Prostate gland (tissue), 2 donors: ENCODE results near the gene TAAR1. TPM values are rescaled to one million over a fixed set of nuclear protein-coding genes. Genes with fewer than 3 reads are reported as not detected.
"Not testable (repeated sequence)": the region's sequence is repeated elsewhere in the genome, so short reads cannot be mapped to it uniquely, and the experiment has no call there.

Source experiments
- DNase-seq: peaks from one replicate; pipeline ENCODE4 v3.0.0-alpha.2; 2019; ENCODE audit warnings: low spot score
- H3K27ac ChIP-seq, 2 donors: fragments of 200-600 bp; sonication (generic); 2 replicates each; pipeline ENCODE4 v1.5.1; 2017 to 2019
- H3K27me3 ChIP-seq: fragments of 200-600 bp; sonication (generic); replicated peaks from 2 replicates; pipeline ENCODE4 v1.5.1; 2019; ENCODE audit not compliant: insufficient read depth
- H3K36me3 ChIP-seq, 2 donors: fragments of 200-600 bp; sonication (generic); 1 replicate in 1 of 2; 2 replicates in 1 of 2; pipeline versions ENCODE4 v1.5.1 to v1.8.1; 2017 to 2019
- H3K4me1 ChIP-seq: fragments of 200-600 bp; sonication (generic); replicated peaks from 2 replicates; pipeline ENCODE4 v1.5.1; 2019
- H3K4me3 ChIP-seq, 2 donors: fragments of 200-600 bp; sonication (generic); 2 replicates each; pipeline ENCODE4 v1.5.1; 2017 to 2019
- H3K9me3 ChIP-seq: fragments of 200-600 bp; sonication (generic); 2 replicates; pipeline ENCODE4 v1.5.1; 2017
- POLR2A ChIP-seq: fragments of 450-650 bp; IDR thresholded peaks from one replicate; pipeline ENCODE4 v1.6.1; 2016; ENCODE audit warnings: antibody characterized with exemption, mild to moderate bottlenecking
- POLR2AphosphoS5 ChIP-seq: sonication (generic); formaldehyde crosslinking; IDR thresholded peaks from one replicate; pipeline ENCODE4 v1.6.1; 2017; ENCODE audit warnings: antibody characterized with exemption
- WGBS: methylation state at CpG from one replicate; pipeline ENCODE4 v1.1.5; 2018; 5-methylcytosine and 5-hydroxymethylcytosine counted together
- intact Hi-C: fragments of 100-400 bp; cut with DNase I; formaldehyde crosslinking; loops from one replicate; pipeline ENCODE4 v1.14.2; 2022
- total RNA-seq, 2 donors: library from RNA; depleted of rRNA; stranded (reverse); fragments of >200 nt; gene quantifications; one replicate each; pipeline ENCODE4 v1.1.0, GENCODE V29; 2016
- TF ChIP-seq, protein P1 (sequence below), 4 experiments: fragments of 200-600 bp in 2 of 4; fragments of 450-650 bp in 2 of 4; sonication (generic) in 2 of 4; IDR thresholded peaks; 1 replicate in 3 of 4; 2 replicates in 1 of 4; pipeline ENCODE4 v1.5.1; 2016 to 2019; ENCODE audit warnings: antibody characterized with exemption in 4 of 4, mild to moderate bottlenecking in 2 of 4, moderate library complexity in 2 of 4

TAAR1 gene
- total RNA-seq, 2 donors from 2014 or later: not detected

DNA sequence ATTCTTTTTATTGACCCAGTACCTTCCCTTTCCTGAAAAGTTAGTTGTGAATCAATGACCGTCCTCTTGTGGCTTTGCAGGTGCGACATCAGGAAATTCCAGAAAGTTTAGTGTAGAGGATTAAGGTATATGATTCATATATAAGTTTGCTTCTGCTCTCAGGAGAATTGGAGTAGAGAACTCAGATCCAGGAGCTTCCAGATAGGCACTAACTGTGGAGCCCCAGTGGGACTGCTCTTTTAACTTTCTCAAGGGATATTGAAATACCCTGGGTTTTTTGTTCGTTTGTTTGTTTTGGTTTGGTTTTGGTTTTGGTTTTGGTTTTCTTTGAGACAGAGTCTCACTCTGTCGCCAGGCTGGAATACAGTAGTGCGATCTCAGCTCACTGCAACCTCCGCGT, 44.4 kb downstream of the TAAR1 start:
- WGBS: 85% methylated on average over 6 of the region's 7 CpGs
- H3K4me3 ChIP-seq: no peak overlapping the region
- intact Hi-C loops: no loop called here

DNA sequence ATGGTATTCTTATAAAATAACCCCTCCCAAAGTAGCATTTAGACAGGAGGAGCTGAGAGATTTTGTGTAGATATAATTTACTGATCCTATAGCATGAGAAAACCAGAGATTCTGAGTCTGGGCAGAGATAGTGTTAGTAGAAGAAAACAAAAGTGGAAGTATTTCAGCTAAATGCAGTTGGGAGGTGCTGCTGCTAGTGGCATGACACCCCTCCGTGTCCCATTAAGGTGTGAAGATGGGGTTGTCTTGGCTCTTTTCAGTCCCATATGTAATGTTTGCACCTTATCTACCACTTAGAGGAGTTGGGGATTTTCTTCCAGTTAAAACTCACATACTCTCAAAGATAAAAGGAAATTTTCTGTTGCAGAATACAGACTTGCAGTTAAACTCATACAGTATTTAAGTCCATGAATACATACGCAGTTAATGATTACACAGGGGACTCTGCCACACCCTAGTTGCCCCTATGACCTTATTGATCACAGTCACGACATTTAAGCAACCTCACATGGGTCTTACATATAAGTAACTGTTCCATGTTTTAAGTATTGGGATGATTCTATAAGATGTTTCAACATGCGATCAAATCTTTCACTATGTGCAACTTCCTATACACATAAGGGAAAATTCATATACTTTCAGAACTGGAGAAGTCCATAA, 46.4 kb downstream of the TAAR1 start:
- no peak overlapping the region for H3K27ac ChIP-seq
- H3K36me3 ChIP-seq: no peaks in the 10 kb centered on the region
- H3K27me3 ChIP-seq: no peaks in the 10 kb centered on the region
- no peak overlapping the region for H3K4me3 ChIP-seq
- H3K4me1 ChIP-seq: no peaks in the 10 kb centered on the region
- no peaks in the 10 kb centered on the region for H3K9me3 ChIP-seq
- no peak for TF ChIP-seq POLR2A
- no peak for TF ChIP-seq POLR2AphosphoS5
- TF ChIP-seq, protein P1, sequence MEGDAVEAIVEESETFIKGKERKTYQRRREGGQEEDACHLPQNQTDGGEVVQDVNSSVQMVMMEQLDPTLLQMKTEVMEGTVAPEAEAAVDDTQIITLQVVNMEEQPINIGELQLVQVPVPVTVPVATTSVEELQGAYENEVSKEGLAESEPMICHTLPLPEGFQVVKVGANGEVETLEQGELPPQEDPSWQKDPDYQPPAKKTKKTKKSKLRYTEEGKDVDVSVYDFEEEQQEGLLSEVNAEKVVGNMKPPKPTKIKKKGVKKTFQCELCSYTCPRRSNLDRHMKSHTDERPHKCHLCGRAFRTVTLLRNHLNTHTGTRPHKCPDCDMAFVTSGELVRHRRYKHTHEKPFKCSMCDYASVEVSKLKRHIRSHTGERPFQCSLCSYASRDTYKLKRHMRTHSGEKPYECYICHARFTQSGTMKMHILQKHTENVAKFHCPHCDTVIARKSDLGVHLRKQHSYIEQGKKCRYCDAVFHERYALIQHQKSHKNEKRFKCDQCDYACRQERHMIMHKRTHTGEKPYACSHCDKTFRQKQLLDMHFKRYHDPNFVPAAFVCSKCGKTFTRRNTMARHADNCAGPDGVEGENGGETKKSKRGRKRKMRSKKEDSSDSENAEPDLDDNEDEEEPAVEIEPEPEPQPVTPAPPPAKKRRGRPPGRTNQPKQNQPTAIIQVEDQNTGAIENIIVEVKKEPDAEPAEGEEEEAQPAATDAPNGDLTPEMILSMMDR (IDR thresholded peaks at IDR 0.05): no peak
- intact Hi-C loops: no loop called here
- WGBS: 45% methylated on average over 4 of the region's 4 CpGs
- no peak for DNase-seq

More for the DNA sequence above, 44.4 kb downstream of the TAAR1 start:
- Histone ChIP-seq H3K9me3 (no peaks in the 10 kb centered on the region), H3K27me3 (no peaks in the 10 kb centered on the region), H3K27ac (no peak overlapping the region), H3K36me3 (no peaks in the 10 kb centered on the region), H3K4me1 (no peaks in the 10 kb centered on the region)
- no peak for DNase-seq
- TF ChIP-seq, protein P1 (IDR thresholded peaks at IDR 0.05): no peak
- TF ChIP-seq POLR2A (no peak), POLR2AphosphoS5 (no peak)

DNA sequence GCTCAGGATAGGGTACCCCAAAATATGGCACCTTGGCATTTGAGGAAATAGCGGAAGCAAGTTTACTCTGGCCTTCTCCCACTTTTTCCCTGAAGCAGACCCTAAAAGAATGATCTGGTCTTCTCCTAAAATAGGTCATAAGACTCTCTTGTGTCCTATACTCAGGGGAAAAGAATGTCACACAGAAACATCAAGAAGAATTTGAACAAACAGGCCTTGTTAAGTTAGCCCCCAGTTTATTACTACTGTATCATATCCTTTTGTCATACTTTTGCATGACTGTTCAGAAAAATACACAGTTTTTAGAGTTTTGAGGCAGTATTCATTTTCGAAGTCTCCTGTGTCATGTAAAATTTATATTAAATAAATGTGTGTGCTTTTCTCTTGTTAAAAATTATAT, 47.4 kb downstream of the TAAR1 start:
- WGBS: 82% methylated on average over 2 of the region's 2 CpGs
- DNase-seq: no peak
- no peak for TF ChIP-seq POLR2A
- TF ChIP-seq, protein P1 (IDR thresholded peaks at IDR 0.05): no peak
- no peak for TF ChIP-seq POLR2AphosphoS5

DNA sequence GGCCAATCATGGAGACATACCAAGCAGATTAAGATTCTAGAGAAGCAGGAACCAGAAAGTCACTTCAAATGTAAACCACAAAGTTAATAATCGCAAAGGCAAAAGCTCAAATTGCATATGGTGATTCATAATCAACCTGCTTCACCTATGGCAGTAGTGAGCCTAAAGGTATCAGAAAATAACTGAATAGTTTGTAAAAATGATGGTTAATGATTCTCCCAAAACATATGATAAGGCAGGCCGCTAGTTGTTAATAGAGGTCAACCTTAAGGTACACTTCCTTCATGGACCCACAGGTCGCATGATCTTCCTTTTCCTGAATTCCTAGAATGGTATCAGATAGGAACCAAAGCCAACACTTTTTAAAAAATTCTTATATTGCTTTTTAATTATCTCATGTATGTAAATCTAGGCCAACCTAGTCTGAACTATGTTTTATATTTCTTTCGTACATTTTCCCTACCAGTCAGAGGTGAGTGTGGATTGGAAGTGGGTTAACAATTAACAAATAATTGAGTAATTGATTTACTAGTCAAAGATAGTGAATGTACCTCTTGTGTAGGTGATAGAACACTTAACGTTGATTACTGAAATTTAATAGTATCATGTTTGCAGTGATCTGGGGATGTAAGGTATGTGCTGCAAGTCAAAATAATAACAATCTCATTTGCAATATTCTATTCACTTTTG, 51.3 kb downstream of the TAAR1 start:
- Histone ChIP-seq H3K9me3 (no peaks in the 10 kb centered on the region), H3K36me3 (no peaks in the 10 kb centered on the region), H3K27ac (no peak overlapping the region), H3K27me3 (no peaks in the 10 kb centered on the region), H3K4me1 (no peaks in the 10 kb centered on the region), H3K4me3 (no peak overlapping the region)
- intact Hi-C loops: no loop called here
- TF ChIP-seq POLR2A: no peak
- no peak for DNase-seq
- WGBS: 89% methylated on average over 5 of the region's 5 CpGs

More for the DNA sequence above, 47.4 kb downstream of the TAAR1 start:
- intact Hi-C loops: no loop called here
- no peaks in the 10 kb centered on the region for H3K36me3 ChIP-seq
- no peaks in the 10 kb centered on the region for H3K27me3 ChIP-seq
- no peak overlapping the region for H3K27ac ChIP-seq
- no peak overlapping the region for H3K4me3 ChIP-seq
- no peaks in the 10 kb centered on the region for H3K9me3 ChIP-seq
- H3K4me1 ChIP-seq: no peaks in the 10 kb centered on the region

DNA sequence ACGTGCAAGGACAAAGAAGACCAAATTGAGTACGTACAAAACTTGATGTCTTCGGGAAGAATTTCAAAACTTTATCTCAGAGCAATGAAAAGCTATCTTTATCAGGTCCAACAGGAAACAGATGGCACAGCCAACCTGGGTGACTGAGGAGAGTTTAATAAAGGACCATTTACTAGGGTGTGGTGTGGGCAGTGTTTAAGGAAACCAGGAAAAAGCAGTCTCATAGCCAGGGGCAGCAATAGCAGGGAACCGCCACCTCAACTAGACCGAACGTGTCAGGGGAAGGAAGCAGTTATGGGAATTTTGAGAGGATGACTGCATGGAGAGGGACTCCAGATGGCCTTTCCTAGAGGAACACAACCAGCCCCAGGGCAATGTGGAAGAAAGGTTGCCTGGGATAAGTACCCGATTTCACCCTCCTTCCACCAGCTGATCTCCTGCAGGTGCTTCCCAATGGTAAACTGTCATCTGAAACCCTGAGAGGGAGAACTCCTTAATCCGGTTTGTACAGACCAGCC, 54.3 kb downstream of the TAAR1 start:
- intact Hi-C loops: no loop called here
- WGBS: 80% methylated on average over 8 of the region's 8 CpGs
- H3K36me3 ChIP-seq: no peaks in the 10 kb centered on the region
- no peak for DNase-seq
- H3K27ac ChIP-seq: no peak overlapping the region
- no peaks in the 10 kb centered on the region for H3K4me1 ChIP-seq
- H3K27me3 ChIP-seq: no peaks in the 10 kb centered on the region
- TF ChIP-seq POLR2AphosphoS5 (no peak), POLR2A (no peak)
- TF ChIP-seq, protein P1 (IDR thresholded peaks at IDR 0.05): no peak
- H3K9me3 ChIP-seq: no peaks in the 10 kb centered on the region
- H3K4me3 ChIP-seq: no peak overlapping the region

DNA sequence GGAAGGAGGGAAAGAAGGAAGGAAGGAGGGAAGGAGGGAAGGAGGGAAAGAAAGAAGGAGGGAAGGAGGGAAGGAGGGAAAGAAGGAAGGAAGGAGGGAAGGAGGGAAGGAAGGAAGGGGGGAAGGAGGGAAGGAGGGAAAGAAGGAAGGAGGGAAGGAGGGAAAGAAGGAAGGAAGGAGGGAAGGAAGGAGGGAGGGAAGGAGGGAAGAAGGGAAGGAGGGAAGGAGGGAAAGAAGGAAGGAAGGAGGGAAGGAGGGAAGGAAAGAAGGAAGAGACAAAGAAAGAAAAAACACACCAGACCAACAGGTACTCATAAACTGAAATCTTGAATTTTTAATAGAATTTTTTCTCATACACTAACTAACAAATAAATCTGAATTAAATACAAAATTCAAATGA, 58.1 kb downstream of the TAAR1 start:
- H3K4me3 ChIP-seq, H3K27me3 ChIP-seq, H3K9me3 ChIP-seq, H3K36me3 ChIP-seq, H3K4me1 ChIP-seq, H3K27ac ChIP-seq, DNase-seq, intact Hi-C loops: not testable (repeated sequence)
